Measurements from ENCODE around the gene PLA2G2C.
"Not testable (repeated sequence)": the region's sequence is repeated elsewhere in the genome, so short reads cannot be mapped to it uniquely, and the experiment has no call there.

The PLA2G2C gene

DNA sequence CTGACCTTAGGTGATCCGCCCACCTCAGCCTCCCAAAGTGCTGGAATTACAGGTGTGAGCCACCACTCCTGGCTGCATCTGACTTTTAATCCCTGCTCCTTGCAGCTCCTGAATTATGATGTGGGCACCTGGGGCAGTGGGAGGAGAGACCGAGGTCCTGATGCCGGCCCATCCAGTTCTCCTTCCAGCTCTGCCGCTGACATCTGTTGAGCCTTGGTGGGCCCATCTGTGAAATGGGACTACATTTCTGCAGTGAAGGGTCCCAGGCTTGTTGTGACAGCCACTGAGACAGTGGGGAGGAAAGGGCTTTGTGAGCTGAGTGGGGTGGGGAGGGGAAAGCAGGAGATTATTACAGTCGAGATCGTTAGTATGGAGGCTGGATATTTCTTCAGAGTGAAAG lies 35.3 kb downstream of the PLA2G2C start:
- DNase-seq: no peak

- DNase-seq: no peak
These were observed 36.0 kb downstream of the PLA2G2C start for GRCh38 chr1:20150326-20150705.

DNA sequence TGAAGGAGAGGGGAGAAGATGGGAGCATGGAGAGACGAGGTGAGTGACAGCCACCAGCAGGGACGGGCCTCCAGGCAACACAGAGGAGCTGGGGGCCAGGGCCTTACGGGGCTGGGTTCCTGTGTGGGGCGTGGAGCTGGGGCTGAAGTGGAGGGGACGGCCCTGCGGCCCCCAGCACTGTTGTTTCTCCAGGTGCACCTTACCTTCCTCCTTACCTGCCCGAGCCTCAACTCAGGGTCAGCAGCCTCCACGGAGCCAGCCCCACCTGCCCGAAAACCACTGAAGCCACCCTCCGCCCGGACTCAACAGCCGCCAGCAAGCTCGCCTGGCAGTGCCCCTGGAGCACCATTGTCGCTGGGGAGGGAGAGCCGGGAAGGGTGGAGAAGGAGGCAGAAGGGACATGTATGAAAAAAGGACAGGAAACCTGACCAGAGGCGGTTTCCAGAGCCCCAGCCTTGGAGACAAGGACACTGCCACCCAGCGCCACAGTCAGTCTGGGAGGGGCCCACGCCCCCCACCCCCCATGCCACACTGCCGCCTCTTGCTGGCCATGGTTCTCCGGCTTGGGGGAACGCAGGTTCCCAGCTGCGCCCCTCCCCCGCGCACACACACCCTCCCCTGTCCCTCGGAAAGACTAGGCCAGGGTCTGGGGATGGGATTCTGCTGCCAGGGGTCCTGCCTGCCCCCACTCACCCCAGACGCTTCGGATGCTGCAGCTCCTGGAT lies 36.6 kb downstream of the PLA2G2C start:
- no peak for DNase-seq

GRCh38 chr1:20148571-20149500 lies 37.5 kb downstream of the PLA2G2C start:
- no peak for DNase-seq

DNA sequence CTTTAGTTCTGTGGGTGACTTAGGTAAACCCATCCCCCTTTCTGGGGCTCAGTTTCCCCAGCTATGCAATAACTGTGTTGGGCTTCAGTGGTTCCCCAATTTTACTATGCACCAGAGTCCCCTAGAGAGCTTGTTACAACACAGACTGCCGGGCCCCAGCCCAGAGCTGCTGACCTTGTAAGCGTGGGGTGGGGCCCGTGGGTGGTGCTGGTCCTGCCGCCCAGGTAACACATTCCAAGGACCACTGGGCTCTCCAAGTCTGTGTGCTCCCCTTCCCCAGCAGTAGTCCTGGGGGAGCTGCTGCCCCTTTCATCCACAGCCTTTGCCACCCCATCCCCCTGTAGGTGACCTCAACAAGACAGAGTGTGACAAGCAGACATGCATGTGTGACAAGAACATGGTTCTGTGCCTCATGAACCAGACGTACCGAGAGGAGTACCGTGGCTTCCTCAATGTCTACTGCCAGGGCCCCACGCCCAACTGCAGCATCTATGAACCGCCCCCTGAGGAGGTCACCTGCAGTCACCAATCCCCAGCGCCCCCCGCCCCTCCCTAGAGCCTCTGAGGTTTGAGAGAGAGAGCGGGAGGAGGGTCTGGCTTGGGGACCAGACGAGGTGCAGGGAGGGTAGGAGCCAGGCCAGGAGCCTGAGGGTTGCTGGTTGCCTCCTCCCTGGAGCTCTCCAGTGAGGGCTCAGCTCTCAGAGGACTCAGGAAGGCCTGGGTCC lies 38.3 kb downstream of the PLA2G2C start:
- DNase-seq: no peak

DNA sequence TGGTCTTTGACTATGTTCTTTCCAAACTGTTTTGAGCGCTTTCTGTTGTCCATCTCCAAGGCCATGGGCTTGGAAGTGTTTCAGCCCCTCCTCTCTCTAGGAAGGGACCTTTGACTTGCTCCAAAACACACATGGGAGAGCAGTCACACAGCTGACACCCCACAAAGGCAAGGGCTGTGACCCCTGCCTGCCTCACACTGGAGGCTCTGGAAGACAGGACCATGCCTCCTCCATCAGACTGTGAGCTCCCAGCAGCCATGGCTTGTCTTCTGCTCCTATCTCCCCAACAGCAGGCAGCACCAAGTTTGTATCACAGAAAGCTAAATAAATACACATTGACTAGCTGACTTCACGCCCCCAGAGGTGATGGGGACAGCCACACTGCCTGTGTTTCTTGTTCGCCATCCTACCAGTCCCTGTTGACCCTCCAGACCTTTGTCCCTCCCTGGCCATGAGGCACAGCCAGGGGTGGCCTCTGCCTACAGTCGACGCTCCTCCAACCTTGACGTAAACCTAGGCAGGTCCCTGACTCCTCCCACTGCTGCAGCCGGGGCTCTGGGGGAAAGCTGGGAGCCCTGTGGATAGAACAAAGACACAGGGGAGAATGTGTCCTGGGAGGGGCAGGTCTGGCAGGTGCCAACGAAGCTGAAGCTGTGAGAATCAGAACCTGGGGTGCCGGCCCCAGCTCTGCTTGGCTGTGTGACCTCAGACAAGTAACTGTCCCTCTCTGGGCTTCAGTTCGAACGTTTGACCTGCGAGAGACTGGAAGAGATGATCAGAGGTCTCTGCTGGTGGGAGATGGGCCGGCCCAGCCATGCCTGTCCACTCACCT lies 42.4 kb downstream of the PLA2G2C start:
- no peak for DNase-seq

DNA sequence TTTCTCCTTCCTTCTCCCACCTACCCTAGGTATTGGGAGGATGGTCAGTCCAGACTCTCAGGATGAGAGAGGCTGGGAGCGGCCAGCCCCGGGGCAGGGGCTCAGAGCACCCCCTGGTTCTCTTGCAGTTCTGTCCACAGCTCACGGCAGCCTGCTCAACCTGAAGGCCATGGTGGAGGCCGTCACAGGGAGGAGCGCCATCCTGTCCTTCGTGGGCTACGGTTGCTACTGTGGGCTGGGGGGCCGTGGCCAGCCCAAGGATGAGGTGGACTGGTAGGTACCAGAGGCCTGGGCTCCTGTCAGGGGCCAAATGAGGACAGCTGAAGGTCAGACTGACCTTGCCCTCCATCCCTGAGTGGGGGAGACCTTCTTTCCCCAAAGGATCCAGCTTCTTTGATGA lies 43.0 kb downstream of the PLA2G2C start:
- DNase-seq: no peak

- DNase-seq: no peak
These were observed 44.2 kb downstream of the PLA2G2C start for GRCh38 chr1:20142001-20142710.

- DNase-seq: no peak
These were observed 44.9 kb downstream of the PLA2G2C start for GRCh38 chr1:20141466-20141865.

DNA sequence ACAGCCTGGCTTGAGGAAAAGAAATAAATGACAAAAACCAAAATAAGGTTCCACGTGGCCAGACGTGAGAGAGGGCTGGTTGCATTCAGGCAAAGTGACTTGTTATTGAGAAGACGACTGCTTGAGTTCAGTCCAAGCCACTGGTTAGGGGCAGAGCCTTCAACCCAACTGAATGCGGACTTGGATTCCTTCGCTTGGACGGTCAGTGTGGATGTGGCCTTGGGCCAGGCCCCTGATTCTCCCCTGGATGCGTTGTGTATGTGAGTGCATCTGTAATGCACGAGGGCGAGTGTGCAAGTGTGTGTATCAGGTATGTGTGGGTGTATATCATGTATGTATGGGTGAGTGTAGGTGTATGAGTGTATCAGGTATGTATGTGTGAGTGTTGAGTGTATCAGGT lies 45.3 kb downstream of the PLA2G2C start:
- DNase-seq: no peak

GRCh38 chr1:20139776-20140612 lies 46.3 kb downstream of the PLA2G2C start:
- no peak for DNase-seq

GRCh38 chr1:20138961-20139550 lies 47.3 kb downstream of the PLA2G2C start, which contains the start of gene PLA2G2F:
TSS of gene PLA2G2F (plus strand) at chr1:20139323. CDS start at chr1:20139428, 105 bp downstream.
- DNase-seq: no peak

DNA sequence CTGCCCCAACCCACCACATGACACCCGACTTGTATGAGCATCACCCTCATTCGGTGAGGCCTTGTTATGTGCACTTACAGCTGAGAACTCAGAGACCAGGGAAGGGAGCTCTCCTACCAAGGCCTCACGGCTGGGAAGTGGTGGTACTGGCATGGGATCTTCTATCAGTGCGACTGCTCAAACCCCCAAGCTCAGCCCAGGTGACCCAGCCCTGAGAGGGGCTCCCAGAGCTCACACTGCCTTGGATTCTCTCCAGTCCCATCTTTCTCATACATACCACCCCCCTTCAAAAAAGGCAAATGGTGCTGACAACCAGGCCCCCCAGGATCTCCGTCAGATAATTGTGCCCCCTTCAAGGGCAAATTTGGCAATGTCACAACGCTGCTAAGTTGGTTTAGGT lies 48.0 kb downstream of the PLA2G2C start:
- DNase-seq: no peak

DNA sequence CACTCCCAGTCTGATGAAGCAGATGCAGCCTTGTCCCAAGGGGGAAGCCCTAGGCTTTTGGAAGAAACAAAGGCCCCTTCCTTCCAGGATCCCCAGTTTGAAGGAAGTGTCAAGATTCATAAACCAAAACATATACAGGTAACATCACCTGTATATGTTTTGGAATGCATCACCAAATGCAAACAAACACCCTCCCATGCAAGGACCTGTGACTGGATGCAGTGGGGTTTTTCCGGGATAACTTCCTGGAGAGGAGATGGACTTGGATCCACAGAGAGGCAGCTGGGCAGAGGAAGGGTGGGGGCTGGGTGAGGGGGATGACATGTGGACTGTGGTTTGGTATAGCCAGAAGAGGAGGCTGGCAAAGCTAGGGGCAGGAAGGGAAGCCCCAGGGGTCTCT lies 48.7 kb downstream of the PLA2G2C start:
- no peak for DNase-seq

GRCh38 chr1:20137055-20137454 lies 49.3 kb downstream of the PLA2G2C start:
- no peak for DNase-seq

- DNase-seq: no peak
These were observed 50.1 kb downstream of the PLA2G2C start for GRCh38 chr1:20136249-20136648.

DNA sequence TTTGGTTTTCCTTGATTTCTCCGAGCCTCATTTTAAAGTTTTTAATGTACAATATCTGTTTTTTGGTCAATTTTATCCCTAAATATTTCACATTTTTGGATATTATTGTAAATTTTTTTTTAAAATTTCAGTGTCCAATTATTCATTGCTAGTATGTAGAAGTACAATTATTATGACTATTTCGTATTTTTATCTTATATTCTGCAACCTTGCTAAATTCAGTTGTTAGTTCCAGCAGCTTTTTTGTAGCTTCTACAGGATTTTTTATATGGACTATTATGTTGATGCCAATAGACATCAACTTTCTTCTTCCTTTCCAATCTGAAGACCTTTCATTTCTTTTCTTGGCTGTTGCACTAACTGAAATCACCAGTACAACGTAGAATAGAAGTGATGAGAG lies 51.3 kb downstream of the PLA2G2C start:
- DNase-seq: no peak

DNA sequence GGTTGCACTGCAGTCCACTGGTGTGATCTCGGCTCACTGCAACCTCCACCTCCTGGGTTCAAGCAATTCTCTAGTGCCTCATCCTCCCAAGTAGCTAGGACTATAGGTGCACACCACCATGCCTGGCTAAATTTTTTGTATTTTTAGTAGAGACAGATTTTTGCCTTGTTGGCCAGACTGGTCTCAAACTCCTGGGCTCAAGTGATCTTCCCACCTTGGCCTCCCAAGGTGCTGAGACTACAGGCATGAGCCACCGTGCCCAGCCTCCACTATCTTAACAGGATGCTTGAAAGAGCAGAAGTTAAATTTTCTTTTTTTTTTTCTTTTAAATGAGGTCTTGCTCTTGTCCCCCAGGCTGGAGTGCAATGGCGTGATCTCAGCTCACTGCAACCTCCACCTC lies 55.8 kb downstream of the PLA2G2C start:
- not testable (repeated sequence) for DNase-seq

- no peak for DNase-seq
These were observed 59.4 kb downstream of the PLA2G2C start for GRCh38 chr1:20126806-20127440.
